DLD1 (cell line): Measurements from ENCODE around the gene MARS1.
"Not testable (repeated sequence)": the region's sequence is repeated elsewhere in the genome, so short reads cannot be mapped to it uniquely, and the experiment has no call there.

ENCODE experiments used
- in situ Hi-C: cut with HindIII; loops from 2 replicates; pipeline ENCODE4 v1.10.0; 2017; ENCODE audit warnings: low sequenced_read_pairs

MARS1 gene

GRCh38 chr12:57515408-57515933 is 27.6 kb downstream of the MARS1 start:
- in situ Hi-C loops, result no loop called here

GRCh38 chr12:57515934-57516541 is 28.2 kb downstream of the MARS1 start:
- in situ Hi-C loops, result no loop called here

GRCh38 chr12:57516617-57517153 is 28.8 kb downstream of the MARS1 start:
- in situ Hi-C loops, result no loop called here

- in situ Hi-C loops, result no loop called here
Measured at GRCh38 chr12:57517187-57517586, 29.3 kb downstream of the MARS1 start.

- in situ Hi-C loops, result not testable (repeated sequence)
Measured at GRCh38 chr12:57517718-57518117, 29.9 kb downstream of the MARS1 start.

- in situ Hi-C loops, result no loop called here
Measured at GRCh38 chr12:57518176-57518919, 30.5 kb downstream of the MARS1 start.

GRCh38 chr12:57518920-57519795 is 31.3 kb downstream of the MARS1 start:
- in situ Hi-C loops, result no loop called here

GRCh38 chr12:57519796-57520052 is 31.9 kb downstream of the MARS1 start:
- in situ Hi-C loops, result no loop called here

GRCh38 chr12:57520053-57520818 is 32.4 kb downstream of the MARS1 start, which contains the start of gene DDIT3:
Gene DDIT3, minus strand, starts transcription at chr12:57520514. Its CDS starts 3,108 bp downstream, at chr12:57517406.
- in situ Hi-C loops, result no loop called here

GRCh38 chr12:57521525-57522010 is 33.7 kb downstream of the MARS1 start:
- in situ Hi-C loops, result no loop called here

GRCh38 chr12:57522011-57522886 is 34.4 kb downstream of the MARS1 start, which contains the start of gene MBD6:
Gene MBD6, plus strand, starts transcription at chr12:57522824. Its CDS starts 1,480 bp downstream, at chr12:57524304.
- in situ Hi-C loops, result no loop called here

- in situ Hi-C loops, result no loop called here
Measured at GRCh38 chr12:57522887-57523705, 35.2 kb downstream of the MARS1 start.

GRCh38 chr12:57523706-57524614 is 36.1 kb downstream of the MARS1 start:
- in situ Hi-C loops, result no loop called here

GRCh38 chr12:57524814-57525614 is 37.1 kb downstream of the MARS1 start:
- in situ Hi-C loops, result no loop called here

GRCh38 chr12:57525615-57526383 is 37.9 kb downstream of the MARS1 start:
- in situ Hi-C loops, result no loop called here
